HG02973 (cell line): ENCODE data around the gene TMBIM6.
"Not testable (repeated sequence)": the region's sequence is repeated elsewhere in the genome, so short reads cannot be mapped to it uniquely, and the experiment has no call there.

Experiments used
- ATAC-seq: cut with Tn5 transposase; IDR thresholded peaks from one replicate; pipeline ENCODE4 v1.9.1; 2021; ENCODE audit warnings: moderate library complexity; ENCODE audit not compliant: unreplicated experiment

Gene TMBIM6

GRCh38 chr12:49721355-49721754 lies 20.0 kb upstream of the TMBIM6 start:
- ATAC-seq, result not testable (repeated sequence)

- no peak for ATAC-seq
Measured at GRCh38 chr12:49728446-49728845, 12.9 kb upstream of the TMBIM6 start.

GRCh38 chr12:49730050-49730449 lies 11.3 kb upstream of the TMBIM6 start:
- no peak for ATAC-seq

- ATAC-seq, result no peak
Measured at GRCh38 chr12:49730568-49731101, 10.7 kb upstream of the TMBIM6 start.

GRCh38 chr12:49733219-49734017 lies 7.9 kb upstream of the TMBIM6 start:
- no peak for ATAC-seq

- ATAC-seq, result not testable (repeated sequence)
Measured at GRCh38 chr12:49734900-49735299, 6.5 kb upstream of the TMBIM6 start.

GRCh38 chr12:49738721-49739120 lies 2.6 kb upstream of the TMBIM6 start:
- not testable (repeated sequence) for ATAC-seq

- not testable (repeated sequence) for ATAC-seq
Measured at GRCh38 chr12:49740277-49740676, 1.1 kb upstream of the TMBIM6 start.

GRCh38 chr12:49741882-49742620 lies 694 bp downstream of the TMBIM6 start:
- peak; percentile 58 for ATAC-seq

- no peak for ATAC-seq
Measured at GRCh38 chr12:49744363-49744885, 3.1 kb downstream of the TMBIM6 start.

- ATAC-seq, result no peak
Measured at GRCh38 chr12:49748306-49748705, 6.9 kb downstream of the TMBIM6 start.

- ATAC-seq, result no peak
Measured at GRCh38 chr12:49748800-49749199, 7.4 kb downstream of the TMBIM6 start.

GRCh38 chr12:49750027-49750995 lies 9.0 kb downstream of the TMBIM6 start:
- ATAC-seq, result no peak

- no peak for ATAC-seq
Measured at GRCh38 chr12:49750996-49751393, 9.6 kb downstream of the TMBIM6 start.

- ATAC-seq, result no peak
Measured at GRCh38 chr12:49761677-49762467, 20.5 kb downstream of the TMBIM6 start.

GRCh38 chr12:49762468-49762847 lies 21.1 kb downstream of the TMBIM6 start:
- no peak for ATAC-seq

- no peak for ATAC-seq
Measured at GRCh38 chr12:49763006-49763591, 21.7 kb downstream of the TMBIM6 start.

- ATAC-seq, result no peak
Measured at GRCh38 chr12:49764126-49764525, 22.8 kb downstream of the TMBIM6 start.

GRCh38 chr12:49766115-49766455 lies 24.7 kb downstream of the TMBIM6 start:
- no peak for ATAC-seq

- ATAC-seq, result no peak
Measured at GRCh38 chr12:49767333-49767732, 26.0 kb downstream of the TMBIM6 start.
